ENCODE measurements around the gene IFT80. TPM values are rescaled to one million over a fixed set of nuclear protein-coding genes. Genes with fewer than 3 reads are reported as not detected.
A peak's percentile ranks its signal among the peaks of the same experiment; 100 is the strongest.

The IFT80 gene
- total RNA-seq, 1 donor from 2014 or later, result 35.2 TPM

- H3K4me3 Mint-ChIP-seq, result peak overlapping the region; percentile 51
- no peak for DNase-seq (ENCODE audit: low spot score in 2 of 2, unreplicated experiment in 2 of 2)
- TF ChIP-seq, protein P1, sequence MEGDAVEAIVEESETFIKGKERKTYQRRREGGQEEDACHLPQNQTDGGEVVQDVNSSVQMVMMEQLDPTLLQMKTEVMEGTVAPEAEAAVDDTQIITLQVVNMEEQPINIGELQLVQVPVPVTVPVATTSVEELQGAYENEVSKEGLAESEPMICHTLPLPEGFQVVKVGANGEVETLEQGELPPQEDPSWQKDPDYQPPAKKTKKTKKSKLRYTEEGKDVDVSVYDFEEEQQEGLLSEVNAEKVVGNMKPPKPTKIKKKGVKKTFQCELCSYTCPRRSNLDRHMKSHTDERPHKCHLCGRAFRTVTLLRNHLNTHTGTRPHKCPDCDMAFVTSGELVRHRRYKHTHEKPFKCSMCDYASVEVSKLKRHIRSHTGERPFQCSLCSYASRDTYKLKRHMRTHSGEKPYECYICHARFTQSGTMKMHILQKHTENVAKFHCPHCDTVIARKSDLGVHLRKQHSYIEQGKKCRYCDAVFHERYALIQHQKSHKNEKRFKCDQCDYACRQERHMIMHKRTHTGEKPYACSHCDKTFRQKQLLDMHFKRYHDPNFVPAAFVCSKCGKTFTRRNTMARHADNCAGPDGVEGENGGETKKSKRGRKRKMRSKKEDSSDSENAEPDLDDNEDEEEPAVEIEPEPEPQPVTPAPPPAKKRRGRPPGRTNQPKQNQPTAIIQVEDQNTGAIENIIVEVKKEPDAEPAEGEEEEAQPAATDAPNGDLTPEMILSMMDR (IDR thresholded peaks at IDR 0.05; ENCODE audit: unreplicated experiment), result no peak
Observed at GRCh38 chr3:160403028-160403545, 4.1 kb upstream of the IFT80 start.

DNA sequence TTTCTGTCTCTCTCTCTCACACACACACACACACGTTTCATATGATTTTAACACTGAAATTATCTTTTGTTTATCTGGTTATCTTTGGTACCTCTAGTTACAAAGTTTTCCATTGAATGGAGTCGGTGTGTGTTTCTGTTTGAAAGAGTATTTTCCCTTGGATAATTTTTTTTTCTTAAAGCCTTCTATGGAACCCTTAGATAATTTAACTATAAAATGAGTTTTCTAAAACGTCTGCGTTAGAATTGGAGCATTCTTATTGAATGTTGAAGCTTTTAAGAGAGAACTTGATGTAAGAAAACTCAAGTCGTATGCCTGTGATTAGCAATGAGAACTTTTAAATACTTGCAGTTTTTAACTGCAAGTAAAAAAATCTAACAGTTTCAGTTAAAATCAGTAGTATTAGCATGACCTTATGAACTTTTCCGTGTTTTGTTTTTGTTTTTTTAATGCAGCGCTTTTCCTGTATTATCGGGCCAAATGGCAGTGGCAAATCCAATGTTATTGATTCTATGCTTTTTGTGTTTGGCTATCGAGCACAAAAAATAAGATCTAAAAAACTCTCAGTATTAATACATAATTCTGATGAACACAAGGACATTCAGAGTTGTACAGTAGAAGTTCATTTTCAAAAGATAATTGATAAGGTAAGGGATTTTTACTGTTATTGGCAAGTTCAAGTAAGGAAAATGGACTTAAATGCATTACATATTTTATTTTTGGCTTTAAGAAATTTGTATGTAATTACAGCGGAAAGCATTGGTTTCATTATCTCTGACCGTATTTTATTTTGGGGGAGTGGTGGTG, 3.4 kb upstream of the IFT80 start:
- H3K36me3 Mint-ChIP-seq, result peaks cover 2% of the 10 kb centered on the region
- TF ChIP-seq, protein P1 (IDR thresholded peaks at IDR 0.05; ENCODE audit: unreplicated experiment), result no peak
- DNase-seq (ENCODE audit: low spot score in 2 of 2, unreplicated experiment in 2 of 2), result no peak
- no peaks in the 10 kb centered on the region for H3K27me3 Mint-ChIP-seq (ENCODE audit: low read depth)
- H3K4me1 Mint-ChIP-seq, result peaks cover 41% of the 10 kb centered on the region
- no peaks in the 10 kb centered on the region for H3K9me3 Mint-ChIP-seq
- peak overlapping the region; percentile 51 for H3K4me3 Mint-ChIP-seq
- peak overlapping the region; percentile 67 for H3K27ac Mint-ChIP-seq

More at GRCh38 chr3:160403028-160403545, 4.1 kb upstream of the IFT80 start:
- H3K27ac Mint-ChIP-seq, result peak overlapping the region; percentile 67
- peaks cover 40% of the 10 kb centered on the region for H3K4me1 Mint-ChIP-seq
- peaks cover 2% of the 10 kb centered on the region for H3K36me3 Mint-ChIP-seq
- no peaks in the 10 kb centered on the region for H3K27me3 Mint-ChIP-seq (ENCODE audit: low read depth)
- no peaks in the 10 kb centered on the region for H3K9me3 Mint-ChIP-seq

DNA sequence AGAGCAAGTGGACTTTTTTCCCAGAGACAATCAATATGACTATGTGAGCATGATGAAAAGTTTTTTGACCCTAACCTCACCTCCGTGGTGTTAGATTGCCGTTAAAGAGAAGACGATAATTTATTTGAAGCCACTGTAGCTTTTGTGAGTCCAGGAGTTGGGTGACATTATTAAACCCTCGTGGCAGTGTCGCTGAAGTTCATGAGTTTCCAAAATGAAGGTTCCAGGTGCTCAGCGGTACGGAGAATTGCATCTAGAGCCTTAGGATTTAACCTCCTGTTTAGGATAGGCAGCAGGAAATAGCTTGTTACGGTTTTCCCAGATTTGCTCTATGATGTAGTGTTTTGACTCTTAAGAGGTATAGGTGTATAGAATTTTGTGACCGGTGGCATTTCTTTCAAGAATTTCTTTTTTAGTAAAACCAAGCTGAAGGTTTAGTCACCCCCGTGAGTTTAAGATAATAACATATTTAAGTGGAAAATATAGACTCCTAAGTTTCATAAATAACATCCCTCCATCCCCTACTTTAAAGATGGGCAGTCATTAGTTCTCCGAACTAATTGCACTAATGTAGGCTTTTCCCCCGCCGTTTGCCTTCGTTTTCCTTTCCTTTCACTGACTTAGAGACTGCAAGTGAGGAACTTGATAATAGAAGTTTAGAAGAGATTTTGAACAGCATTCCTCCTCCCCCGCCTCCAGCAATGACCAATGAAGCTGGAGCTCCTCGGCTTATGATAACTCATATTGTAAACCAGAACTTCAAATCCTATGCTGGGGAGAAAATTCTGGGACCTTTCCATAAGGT, 2.5 kb upstream of the IFT80 start:
- Mint-ChIP-seq H3K4me3 (peak overlapping the region; percentile 94), H3K36me3 (peaks cover 2% of the 10 kb centered on the region), H3K4me1 (peaks cover 41% of the 10 kb centered on the region), H3K27ac (peak overlapping the region; percentile 90), H3K27me3 (ENCODE audit: low read depth) (no peaks in the 10 kb centered on the region), H3K9me3 (no peaks in the 10 kb centered on the region)
- TF ChIP-seq, protein P1 (IDR thresholded peaks at IDR 0.05; ENCODE audit: unreplicated experiment), result no peak
- DNase-seq (ENCODE audit: low spot score in 2 of 2, unreplicated experiment in 2 of 2), result no peak

DNA sequence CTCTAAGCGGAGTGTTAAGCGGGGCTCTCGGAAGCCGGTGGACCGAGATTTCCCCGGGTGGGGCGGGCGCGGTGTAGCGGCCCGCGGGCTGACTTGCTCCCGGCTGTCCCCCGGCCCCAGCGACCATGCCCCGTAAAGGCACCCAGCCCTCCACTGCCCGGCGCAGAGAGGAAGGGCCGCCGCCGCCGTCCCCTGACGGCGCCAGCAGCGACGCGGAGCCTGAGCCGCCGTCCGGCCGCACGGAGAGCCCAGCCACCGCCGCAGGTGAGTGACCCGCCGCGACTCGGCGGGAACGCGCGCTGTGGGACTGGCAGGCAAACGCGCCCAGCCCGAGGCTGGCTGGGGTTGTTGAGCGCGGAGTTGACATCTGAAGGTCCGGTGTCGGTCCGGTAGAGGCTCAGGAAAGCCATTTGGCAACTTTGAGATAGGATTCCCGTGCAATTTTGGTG, 1.7 kb upstream of the IFT80 start:
- Mint-ChIP-seq H3K9me3 (no peaks in the 10 kb centered on the region), H3K4me1 (peaks cover 41% of the 10 kb centered on the region), H3K27ac (peak overlapping the region; percentile 90), H3K4me3 (peak overlapping the region; percentile 94), H3K36me3 (peaks cover 2% of the 10 kb centered on the region), H3K27me3 (ENCODE audit: low read depth) (no peaks in the 10 kb centered on the region)
- TF ChIP-seq, protein P1 (IDR thresholded peaks at IDR 0.05; ENCODE audit: unreplicated experiment), result no peak
- peak in 1 of 2 experiments; percentile 49 for DNase-seq (ENCODE audit: low spot score in 2 of 2, unreplicated experiment in 2 of 2)

DNA sequence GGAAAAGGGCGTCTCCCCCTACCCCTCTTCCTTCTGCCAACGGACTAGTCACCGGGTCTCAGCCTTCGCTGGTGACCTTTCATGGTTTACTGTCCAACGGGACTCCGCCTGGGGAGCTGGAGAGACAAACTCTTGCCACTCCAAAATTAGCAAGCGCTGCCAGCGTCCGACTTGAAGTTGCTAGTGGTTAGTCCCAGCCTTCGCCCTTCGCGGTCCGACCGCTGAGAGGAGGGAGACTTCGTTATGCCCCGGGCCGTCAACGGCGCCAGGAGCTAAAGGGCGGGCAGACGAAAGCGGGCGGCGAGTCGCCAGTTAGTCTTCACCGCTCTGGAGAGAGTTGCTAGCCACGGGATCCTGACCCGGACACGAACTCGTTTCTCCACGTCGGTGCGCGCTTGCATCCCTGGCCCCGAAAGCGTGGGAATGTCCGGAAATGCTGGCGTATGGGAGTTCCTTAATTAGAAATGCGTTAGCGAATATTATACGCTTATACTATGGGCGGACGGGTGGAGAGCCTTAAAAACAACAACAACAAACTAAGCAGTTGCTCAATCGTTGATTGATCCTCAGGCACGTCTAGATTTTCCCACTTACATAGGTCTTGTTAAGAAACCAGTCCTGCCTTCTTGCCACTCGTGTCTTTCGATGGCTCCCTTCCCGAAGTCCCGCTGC, 1.1 kb upstream of the IFT80 start:
- TF ChIP-seq, protein P1 (IDR thresholded peaks at IDR 0.05; ENCODE audit: unreplicated experiment), result no peak
- peak overlapping the region; percentile 100 for H3K27ac Mint-ChIP-seq
- no peaks in the 10 kb centered on the region for H3K9me3 Mint-ChIP-seq
- no peaks in the 10 kb centered on the region for H3K27me3 Mint-ChIP-seq (ENCODE audit: low read depth)
- peaks cover 44% of the 10 kb centered on the region for H3K4me1 Mint-ChIP-seq
- peaks cover 2% of the 10 kb centered on the region for H3K36me3 Mint-ChIP-seq
- peak overlapping the region; percentile 94 for H3K4me3 Mint-ChIP-seq
- DNase-seq (ENCODE audit: low spot score in 2 of 2, unreplicated experiment in 2 of 2), result peak in 1 of 2 experiments; percentile 57
